GM23248 (cell line): ENCODE results near the gene FPGS.

ENCODE experiments used
- EZH2 ChIP-seq: fragments of 200-600 bp; sonication (generic); IDR thresholded peaks from 2 replicates; pipeline ENCODE4 v1.6.1; 2018; ENCODE audit warnings: antibody characterized with exemption, mild to moderate bottlenecking; ENCODE audit not compliant: insufficient read depth, poor library complexity, severe bottlenecking
- EZH2phosphoT487 ChIP-seq: fragments of 200-600 bp; sonication (generic); IDR thresholded peaks from 2 replicates; pipeline ENCODE4 v1.6.1; 2018; ENCODE audit warnings: antibody characterized with exemption, moderate library complexity, mild to moderate bottlenecking, low read depth; ENCODE audit not compliant: insufficient read depth

GRCh38 chr9:127829205-127829906, 26.7 kb downstream of the FPGS start:
- TF ChIP-seq EZH2: no peak
- no peak for TF ChIP-seq EZH2phosphoT487
